Bone marrow (tissue), 2 donors: Measurements from ENCODE around the gene ZFP62.
A peak's percentile ranks its signal among the peaks of the same experiment; 100 is the strongest.
"Not testable (repeated sequence)": the region's sequence is repeated elsewhere in the genome, so short reads cannot be mapped to it uniquely, and the experiment has no call there.

Experiments used
- DNase-seq, 2 donors: peaks; one replicate each; lab custom pipeline; 2025; lab: John Stamatoyannopoulos, UW

The ZFP62 gene

DNA sequence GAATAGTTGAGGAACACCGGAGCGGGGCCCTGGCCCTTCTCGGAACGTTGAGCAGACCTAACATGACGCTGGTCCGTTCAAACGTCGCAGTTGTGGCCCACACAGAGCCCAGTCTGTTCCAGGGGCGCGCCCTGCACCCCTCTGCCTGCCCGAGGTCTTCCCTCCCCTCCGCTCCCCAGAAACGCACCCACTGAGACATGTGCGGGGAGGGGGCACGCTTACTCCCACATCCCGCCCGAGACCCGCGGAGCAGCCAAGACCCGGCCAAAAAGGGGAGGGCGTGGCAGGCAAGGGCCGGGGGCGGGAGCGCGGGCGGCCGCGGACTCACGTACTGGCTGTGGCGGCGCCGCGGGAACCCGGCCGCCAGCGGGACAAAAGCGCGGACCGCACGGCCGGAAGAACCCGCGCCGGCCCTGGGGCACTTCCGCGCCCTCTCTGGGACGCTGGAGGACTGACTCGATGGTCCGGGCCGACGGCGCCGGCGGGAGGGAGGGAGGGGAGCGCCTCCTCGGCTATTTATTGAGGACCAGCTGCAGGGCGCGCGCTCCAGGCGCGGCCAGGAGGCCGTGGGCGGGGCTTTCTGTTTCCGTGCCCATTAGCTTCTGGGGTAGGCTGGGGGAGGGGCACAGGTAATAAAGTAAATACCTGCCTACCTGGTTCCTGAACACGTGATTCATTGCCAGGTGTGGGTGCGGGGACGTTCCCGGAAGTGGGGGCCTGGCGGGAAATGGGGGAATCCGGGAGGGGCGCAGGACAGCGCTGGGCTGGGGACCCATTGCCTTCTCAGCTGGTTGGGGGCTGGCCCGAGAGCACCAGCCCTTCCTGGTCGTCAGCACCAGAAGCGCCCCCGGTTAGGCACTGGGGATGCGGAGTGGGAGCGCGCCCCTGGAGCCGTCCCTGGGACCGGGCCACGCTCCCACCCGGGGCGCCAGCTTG lies at the start of gene ZFP62:
ZFP62 (minus strand) TSS at position 390 of the 936 bp plus-strand sequence; CDS start at position 333, 57 bp downstream.
- peak; percentile 67 to 73 for DNase-seq

DNA sequence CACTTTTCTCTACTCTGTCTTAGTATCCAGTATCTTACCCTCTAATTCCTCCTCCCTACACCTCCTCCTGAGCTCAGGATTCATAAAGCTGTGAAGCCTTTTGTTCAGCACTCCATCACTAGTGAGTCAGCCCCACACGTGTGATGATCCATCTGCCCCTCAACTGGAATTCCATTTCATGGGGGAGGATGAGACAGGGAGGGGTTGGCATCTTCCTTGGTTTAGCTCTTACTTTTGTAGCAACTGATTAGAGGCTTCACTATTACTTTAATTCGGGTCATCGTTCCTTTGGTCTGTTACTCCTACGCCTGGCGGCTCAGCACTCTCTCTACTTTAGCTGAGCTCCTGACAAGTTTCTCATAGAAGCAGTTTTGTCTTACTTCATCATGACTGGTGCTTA lies 49.7 kb upstream of the ZFP62 start:
- no peak for DNase-seq

GRCh38 chr5:180910182-180910581 lies 49.1 kb upstream of the ZFP62 start:
- DNase-seq: no peak

DNA sequence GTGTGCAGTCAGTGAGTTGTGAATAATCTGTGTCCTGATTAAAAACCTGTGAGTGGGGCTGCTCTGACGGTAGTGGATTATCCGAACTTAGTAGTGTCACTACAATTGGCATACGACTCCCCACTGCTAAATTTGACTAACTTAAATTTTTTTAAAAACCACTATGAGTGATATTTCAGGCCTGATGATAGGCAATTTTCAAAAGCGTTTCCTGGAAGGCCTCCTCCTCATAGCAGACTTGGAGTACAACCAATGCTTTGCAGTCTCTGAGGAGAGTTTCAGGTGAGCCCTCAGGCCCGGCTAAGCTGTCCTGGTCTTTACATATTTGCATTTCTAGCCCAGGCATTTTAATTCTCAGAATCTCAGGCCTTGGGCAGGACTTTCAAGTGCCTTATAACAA lies 48.7 kb upstream of the ZFP62 start:
- no peak for DNase-seq

DNA sequence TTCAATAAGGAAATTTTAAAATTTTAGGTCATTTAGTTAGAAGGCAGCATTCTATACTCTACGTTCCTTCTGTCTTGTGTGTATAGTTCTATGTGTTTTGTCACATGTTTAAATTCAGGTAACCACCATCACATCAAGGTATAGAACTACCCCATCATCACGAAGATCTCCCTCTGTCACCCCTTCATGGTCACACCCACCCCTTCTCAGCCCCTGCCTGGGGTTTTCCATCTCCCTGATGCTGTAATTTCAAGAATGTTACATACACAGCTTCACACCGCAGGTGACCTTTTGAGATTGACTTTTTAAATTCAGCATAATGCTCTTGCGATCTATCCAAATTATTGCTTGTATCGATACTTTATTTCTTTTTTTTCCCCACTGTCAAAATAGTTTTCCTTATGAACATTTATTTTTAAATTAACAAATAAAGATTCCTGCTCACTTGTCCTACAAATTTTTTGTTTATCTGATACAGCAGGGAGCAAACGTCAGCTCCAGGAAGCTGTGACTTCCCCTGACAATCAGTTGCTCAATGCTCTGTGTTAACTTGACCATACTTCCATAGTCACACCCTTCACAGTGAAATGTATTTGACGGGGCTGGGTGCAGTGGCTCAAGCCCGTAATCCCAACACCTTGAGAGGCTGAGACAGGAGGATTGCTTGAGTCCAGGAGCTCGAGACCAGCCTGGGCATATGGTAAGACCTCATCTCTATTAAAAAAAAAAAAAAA lies 48.1 kb upstream of the ZFP62 start:
- no peak for DNase-seq

- DNase-seq: no peak
Observed at GRCh38 chr5:180908400-180908799, 47.3 kb upstream of the ZFP62 start.

DNA sequence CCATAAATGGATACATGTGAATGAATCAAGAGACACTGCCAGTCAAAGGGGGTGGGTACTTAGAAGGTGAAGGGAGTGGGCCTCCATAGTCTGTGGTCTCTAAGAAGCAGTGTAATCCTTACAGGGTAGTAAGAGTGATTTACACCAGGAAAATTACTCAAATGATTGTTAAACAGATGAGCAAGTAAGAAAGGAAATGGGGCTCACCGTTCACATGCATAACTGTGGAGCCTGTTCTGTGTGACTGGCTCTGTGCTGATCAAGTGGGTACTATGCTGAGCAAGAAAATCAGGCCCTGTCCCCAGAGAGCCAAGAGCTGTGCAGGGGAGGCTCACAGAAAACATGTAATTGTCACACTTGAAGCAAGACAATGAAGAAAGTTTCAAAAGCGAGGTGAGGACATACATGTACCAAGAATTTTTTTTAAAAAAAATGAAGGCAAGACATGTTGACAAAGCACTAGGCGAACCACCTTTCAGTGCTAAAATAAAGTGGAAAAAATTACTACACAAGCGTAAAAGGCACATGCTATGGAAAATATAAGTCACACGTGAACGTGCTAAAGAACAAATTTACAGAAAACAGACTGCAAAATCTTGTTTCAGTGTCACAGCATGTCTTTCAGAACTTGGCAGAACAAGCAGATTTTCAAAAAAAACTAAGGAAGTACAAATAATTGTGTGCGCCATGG lies 40.4 kb upstream of the ZFP62 start:
- no peak for DNase-seq

DNA sequence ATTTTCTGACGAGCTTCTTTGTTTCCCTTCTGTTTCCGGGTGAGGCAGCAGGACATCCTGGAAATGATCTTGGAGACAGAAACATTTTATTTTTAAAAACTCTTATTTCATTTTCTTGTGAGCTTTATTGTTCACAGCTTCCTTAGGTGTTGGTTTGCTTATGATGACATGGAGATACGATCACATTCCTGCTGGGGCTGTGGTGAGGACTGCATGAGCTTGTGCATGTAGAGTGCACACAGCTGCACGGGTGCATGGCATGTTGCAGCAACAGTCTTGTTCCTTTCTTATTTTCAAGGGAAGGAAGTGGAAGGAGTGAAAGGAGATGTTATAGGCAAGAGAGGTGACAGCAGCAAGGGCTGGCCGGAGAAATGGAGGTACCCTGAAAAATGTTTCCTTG lies 39.1 kb upstream of the ZFP62 start:
- DNase-seq: no peak

DNA sequence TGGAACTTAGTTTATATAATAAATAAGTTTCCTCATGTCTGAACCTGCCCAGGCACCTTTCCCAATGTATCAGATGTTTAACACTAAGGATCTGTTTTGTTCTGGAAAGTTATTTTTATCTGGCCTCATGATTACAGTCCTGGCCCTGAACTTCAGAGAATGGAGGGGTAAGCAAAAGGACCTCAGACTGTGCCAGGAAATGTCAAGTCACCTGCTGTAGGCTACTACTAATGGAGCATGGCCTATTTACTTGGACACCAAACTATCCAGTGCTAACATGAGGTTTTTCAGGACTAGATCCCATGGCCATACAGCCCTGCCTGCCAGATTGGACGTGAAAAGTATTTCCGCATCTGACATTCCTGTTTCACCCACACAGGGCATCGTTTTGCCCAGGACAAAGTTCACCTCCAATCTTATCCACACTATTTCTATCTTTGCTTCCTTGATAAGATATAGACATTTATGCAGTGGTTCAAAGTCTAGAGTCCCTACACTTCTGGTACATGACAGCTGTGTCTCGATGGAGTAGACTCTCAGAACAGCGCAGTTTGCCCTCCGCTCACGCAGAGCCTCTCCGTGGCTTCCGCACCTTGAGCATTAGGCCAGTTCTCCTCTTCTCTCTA lies 37.7 kb upstream of the ZFP62 start, which contains the start of gene BTNL8:
BTNL8 (plus strand) TSS at position 539 of the 626 bp plus-strand sequence. CDS start 152 bp downstream, outside the sequence.
- DNase-seq: no peak

- not testable (repeated sequence) for DNase-seq
Observed at GRCh38 chr5:180895330-180895729, 34.3 kb upstream of the ZFP62 start.

DNA sequence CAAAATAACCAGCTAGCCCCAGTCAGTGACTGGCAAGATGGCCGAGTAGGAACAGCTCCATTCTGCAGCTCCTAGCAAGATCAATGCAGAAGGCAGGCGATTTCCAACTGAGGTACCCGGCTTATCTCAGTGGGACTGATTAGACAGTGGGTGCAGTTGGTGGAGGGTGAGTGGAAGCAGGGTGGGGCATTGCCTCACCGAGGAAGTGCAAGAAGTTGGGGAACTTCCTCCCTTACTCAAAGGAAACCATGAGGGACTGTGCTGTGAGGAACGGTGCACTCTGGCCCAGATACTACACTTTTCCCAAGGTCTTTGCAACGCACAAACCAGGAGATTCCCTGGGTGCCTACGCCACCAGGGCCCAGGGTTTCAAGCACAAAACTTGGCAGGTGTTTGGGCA lies 28.3 kb upstream of the ZFP62 start:
- DNase-seq: no peak

GRCh38 chr5:180885845-180886529 lies 24.9 kb upstream of the ZFP62 start:
- not testable (repeated sequence) for DNase-seq

- no peak for DNase-seq
Observed at GRCh38 chr5:180875860-180876426, 14.9 kb upstream of the ZFP62 start.

GRCh38 chr5:180874804-180875582 lies 13.9 kb upstream of the ZFP62 start:
- DNase-seq: no peak

DNA sequence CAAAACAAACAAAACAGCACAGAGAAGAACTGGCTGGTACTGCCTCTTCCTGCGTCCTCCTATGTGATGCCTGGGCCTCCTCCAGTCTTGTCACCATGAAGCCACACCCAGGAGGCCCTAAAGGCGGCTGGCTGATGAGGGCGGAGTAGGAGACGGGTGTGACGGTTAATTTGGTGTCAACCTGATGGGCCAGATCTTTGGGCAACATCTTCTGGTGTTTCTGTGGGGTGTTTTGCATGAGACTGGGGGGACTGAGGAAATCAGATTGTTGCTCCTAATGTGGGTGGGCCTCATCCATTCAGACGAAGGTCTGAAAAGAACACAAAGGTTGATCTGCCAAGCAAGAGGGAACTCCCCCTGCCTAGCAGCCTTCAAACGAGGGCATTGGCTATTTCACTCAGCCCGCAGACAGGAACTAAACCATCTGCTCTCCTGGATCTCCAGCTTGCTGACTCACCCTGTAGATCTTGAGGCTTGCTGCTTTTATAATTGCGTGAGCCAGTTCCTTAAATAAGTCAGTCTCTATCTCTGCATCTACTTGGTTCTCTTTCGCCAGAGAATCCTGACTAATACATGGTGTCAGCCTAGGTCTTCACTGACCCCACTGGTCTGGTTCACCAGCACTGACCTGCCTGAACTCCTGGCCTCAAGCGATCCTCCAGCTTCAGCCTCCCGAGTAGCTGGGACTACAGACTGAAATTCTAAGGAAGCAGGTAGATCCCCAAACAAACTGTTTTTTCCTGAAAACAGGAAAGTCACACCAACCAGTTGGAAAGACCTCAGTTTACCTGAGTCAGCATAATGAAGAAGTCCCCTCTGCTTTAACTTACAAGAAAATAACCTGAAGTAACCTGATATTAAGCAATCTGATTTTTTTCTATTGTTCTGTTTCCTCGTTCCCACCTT lies 12.8 kb upstream of the ZFP62 start:
- DNase-seq: peak; percentile 24 to 56

- DNase-seq: no peak
Observed at GRCh38 chr5:180872419-180872818, 11.3 kb upstream of the ZFP62 start.

DNA sequence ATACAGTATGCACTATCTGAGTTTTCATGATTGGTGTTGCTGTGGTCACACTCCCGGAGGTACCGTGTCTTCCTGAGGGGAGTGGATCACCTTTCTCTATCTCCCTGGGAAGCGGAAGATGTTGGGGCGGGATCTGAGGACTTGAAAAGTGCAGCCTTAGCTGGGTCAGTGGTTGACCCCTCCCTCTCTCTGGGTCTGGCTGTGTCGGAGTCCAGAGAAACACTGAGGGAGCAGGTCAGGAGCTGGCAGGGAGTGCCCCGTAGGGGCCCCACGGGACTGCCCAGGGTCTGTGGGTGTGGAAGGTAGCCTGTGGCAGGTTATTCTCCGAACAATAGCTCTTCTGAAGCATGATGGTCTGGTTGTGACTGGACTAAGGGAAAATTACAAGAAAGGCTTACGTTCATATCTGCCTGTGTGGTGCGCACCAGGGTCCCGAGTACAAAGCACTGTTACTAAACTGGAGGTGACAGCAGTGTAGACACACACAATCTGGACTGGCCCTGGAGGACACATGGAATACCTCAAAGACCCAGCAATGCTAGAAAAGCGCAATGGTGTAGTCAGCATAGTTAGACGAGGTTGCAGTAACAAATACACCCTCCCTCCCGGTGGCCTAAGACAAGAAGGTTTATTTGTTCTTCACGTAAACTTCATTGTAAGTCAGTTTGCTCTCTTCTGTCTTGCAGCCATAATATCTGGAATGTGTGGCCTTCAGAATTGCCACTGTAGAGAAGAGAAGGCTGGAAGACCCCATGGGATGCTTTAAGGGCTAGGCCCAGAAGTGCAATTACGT lies 9.4 kb upstream of the ZFP62 start:
- DNase-seq: no peak

DNA sequence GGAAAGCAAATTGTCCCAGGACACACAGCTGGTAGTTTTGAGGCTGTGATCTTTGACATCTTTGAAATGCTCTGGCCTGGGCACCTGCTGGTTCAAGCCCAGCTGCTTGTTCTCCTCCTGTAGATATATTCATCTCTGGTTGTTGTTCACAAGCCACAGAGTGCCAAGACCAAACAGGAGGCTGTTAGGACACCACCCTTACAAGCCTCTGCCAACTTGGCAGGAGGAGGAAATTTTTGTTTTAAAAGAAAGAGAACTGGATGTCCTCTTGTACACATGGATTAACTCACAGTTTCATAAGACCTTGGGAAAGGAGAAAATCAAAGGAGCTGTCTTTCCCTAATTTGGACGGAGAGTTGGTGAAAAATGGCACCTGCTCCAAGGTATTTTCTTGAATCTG lies 8.5 kb upstream of the ZFP62 start:
- no peak for DNase-seq
